Kidney epithelial cell (primary cell): ENCODE results near the gene POLE. TPM values are rescaled to one million over a fixed set of nuclear protein-coding genes. Genes with fewer than 3 reads are reported as not detected.

Source experiments
- DNase-seq: peaks from one replicate; pipeline ENCODE4 v3.0.0-alpha.2; 2010; ENCODE audit warnings: low read depth
- H3K27me3 ChIP-seq: 2 replicates; pipeline ENCODE4 v1.6.0; 2011; ENCODE audit warnings: low read length; ENCODE audit not compliant: control insufficient read depth, insufficient read depth
- H3K36me3 ChIP-seq: 2 replicates; pipeline ENCODE4 v1.5.1; 2011; ENCODE audit warnings: low read length; ENCODE audit not compliant: control insufficient read depth, insufficient read depth
- H3K4me3 ChIP-seq: 2 replicates; pipeline ENCODE4 v1.5.1; 2011; ENCODE audit warnings: low read depth, mild to moderate bottlenecking, control low read depth, low read length
- CTCF ChIP-seq: IDR thresholded peaks from 2 replicates; pipeline ENCODE4 v1.5.1; 2011; ENCODE audit warnings: mild to moderate bottlenecking, moderate library complexity, low read length, control low read depth, inconsistent platforms; ENCODE audit not compliant: insufficient read depth, poor library complexity, severe bottlenecking
- total RNA-seq: library from RNA; depleted of rRNA; stranded (reverse); fragments of >200 nt; gene quantifications from 2 replicates; pipeline ENCODE4 v1.2.3, GENCODE V29; 2015

The POLE gene
- total RNA-seq, 1 donor from 2014 or later: 15.1 TPM

GRCh38 chr12:132611620-132612019 lies 75.5 kb downstream of the POLE start:
- DNase-seq: no peak
- peaks cover 34% of the 10 kb centered on the region for H3K27me3 ChIP-seq
- H3K4me3 ChIP-seq: no peak overlapping the region
- no peak for TF ChIP-seq CTCF
- no peaks in the 10 kb centered on the region for H3K36me3 ChIP-seq

GRCh38 chr12:132610866-132611602 lies 76.1 kb downstream of the POLE start:
- Histone ChIP-seq H3K27me3 (peaks cover 33% of the 10 kb centered on the region), H3K36me3 (no peaks in the 10 kb centered on the region), H3K4me3 (no peak overlapping the region)
- TF ChIP-seq CTCF: no peak
- no peak for DNase-seq

GRCh38 chr12:132610051-132610759 lies 76.9 kb downstream of the POLE start, which contains the start of gene LRCOL1:
Gene LRCOL1 (minus strand): TSS chr12:132610582. CDS start chr12:132606251, 4,331 bp downstream.
- DNase-seq: peak; percentile 54
- Histone ChIP-seq H3K36me3 (no peaks in the 10 kb centered on the region), H3K27me3 (peaks cover 29% of the 10 kb centered on the region), H3K4me3 (peak within 1 kb of the TSS; percentile 14)
- no peak for TF ChIP-seq CTCF

- Histone ChIP-seq H3K36me3 (no peaks in the 10 kb centered on the region), H3K27me3 (peaks cover 43% of the 10 kb centered on the region), H3K4me3 (no peak overlapping the region)
- TF ChIP-seq CTCF: no peak
- DNase-seq: no peak
These were observed 78.6 kb downstream of the POLE start for GRCh38 chr12:132608231-132609171.

- DNase-seq: no peak
- Histone ChIP-seq H3K27me3 (peaks cover 54% of the 10 kb centered on the region), H3K36me3 (no peaks in the 10 kb centered on the region)
These were observed 80.2 kb downstream of the POLE start for GRCh38 chr12:132606927-132607326.

More at GRCh38 chr12:132606927-132607326, 80.2 kb downstream of the POLE start:
- TF ChIP-seq CTCF: no peak
- no peak overlapping the region for H3K4me3 ChIP-seq
